UCSD-AML1 (cell line): ENCODE results near the gene MAST3.

ENCODE experiments used
- DNase-seq: peaks from one replicate; lab custom pipeline; 2025; ENCODE audit not compliant: unreplicated experiment; lab: John Stamatoyannopoulos, UW

MAST3 gene

DNA sequence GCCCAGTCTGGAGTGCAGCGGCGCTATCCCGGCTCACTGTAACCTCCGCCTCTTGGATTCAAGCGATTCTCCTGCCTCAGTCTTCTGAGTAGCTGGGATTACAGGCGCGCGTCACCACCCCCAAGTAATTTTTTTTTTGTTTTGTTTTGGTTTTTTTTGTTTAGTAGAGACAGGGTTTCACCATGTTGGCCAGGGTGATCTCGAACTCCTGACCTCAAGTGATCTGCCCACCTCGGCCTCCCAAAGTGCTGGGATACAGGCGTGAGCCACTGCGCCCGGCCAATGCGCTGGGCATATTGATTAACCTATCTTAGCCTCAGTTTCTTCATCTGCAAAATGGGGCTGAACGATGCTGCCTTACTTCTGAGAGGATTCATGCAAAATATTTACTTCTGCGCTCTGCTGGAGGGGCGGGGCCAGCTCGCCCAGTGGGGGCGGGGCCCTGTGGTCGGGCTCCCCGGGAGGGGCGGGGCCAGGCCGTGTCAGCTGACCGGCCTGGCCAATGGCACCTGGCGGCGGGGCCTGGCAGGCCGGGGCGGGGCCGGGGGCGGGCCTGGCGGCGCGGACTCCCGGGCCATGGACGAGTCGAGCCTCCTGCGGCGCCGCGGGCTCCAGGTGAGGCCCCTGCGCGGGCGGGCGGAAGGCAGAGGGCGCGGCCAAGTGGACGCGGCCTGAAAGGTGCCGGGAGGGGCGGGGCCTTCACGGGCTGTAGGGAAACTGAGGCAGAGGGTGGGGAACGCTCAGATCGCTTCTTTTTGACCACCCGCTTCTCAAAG, at the start of gene MAST3:
Gene MAST3 (plus strand): TSS at position 562 of the 776 bp plus-strand sequence. CDS start 15 bp downstream, at position 577.
- DNase-seq, result peak; percentile 94

DNA sequence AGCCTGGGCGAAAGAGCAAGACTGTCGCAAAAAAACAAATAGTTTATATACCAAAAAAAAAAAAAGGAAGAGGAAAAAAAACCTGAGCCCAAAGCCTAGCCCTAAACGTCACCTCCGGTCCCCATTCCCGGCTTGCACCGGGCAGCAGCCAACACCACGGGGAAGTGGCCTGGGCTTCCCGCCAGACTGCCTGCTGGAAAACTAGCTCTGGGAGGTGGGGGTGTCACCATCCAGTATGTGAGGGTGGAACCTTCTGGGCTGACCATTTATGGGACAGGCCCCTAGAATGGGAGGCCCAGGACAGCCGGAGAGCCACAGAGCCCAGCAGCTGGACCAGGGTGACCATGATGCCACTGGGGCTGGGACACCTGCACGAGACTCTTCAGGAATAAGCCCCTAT, 48.2 kb upstream of the MAST3 start:
- no peak for DNase-seq

DNA sequence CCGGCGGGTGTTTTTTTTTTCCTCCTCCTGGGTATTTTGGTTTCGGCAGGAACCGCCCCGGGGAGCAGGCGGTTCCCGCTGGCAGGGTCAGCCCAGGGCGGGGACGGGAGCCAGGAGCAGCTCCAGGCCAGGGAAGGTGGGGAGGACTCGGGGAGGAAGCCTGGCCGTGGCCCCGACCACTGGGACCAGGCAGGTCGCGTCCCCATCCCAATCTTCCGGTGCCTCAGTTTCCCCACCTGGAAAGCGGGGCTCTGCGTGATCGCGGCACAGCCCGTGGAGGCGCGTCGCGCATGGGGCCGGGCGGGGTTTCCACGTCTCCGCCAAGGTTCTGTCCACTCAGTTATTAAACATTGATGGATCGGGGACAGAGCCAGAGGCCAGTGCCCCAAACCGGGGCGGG, 45.7 kb upstream of the MAST3 start:
- DNase-seq, result no peak

DNA sequence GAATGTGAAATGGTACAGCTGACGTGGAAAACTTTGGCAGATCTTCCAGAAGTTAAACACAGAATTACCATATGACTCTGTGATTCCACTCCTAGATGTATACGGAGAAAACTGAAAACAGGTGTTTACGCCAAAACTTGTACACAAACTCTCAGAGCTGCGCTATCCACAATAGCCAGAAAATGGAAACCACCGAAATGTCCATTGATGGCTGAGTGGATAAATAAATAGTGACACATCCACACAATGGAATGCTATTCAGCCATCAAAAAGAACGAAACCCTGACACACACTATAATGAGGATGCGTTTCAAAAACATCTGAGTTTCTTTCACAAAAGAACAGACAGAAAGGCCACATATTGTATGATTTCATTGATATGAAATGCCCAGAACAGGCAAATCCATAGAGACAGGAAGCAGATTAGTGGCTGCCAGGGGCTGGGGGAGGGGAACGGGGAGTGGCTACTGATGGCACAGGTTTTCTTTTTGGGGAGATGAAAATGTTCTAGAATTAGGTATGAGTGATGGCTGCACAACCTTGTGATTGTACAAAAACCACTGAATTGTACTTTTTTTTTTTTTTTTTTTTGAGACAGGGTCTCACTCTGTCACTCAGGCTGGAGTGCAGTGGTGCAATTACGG, 43.9 kb upstream of the MAST3 start:
- peak; percentile 18 for DNase-seq

DNA sequence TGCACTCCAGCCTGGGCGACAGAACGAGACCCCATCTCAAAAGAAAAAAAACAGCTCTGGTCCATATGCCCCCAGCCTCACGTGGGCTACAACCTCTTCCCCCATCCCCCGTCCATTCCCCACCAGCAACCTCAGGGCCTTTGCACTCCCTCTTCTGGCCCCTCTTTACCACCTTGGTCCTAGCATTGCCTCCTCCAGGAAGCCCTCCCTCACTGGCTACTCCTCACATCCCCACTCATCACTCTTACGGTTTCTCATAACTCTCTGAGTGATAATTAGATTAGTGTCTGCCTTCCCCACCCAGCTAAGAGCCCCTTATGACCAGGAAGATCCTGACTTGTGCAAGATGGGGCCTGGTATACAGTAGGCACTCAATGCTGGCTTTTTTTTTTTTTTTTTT, 41.6 kb upstream of the MAST3 start:
- DNase-seq, result no peak

DNA sequence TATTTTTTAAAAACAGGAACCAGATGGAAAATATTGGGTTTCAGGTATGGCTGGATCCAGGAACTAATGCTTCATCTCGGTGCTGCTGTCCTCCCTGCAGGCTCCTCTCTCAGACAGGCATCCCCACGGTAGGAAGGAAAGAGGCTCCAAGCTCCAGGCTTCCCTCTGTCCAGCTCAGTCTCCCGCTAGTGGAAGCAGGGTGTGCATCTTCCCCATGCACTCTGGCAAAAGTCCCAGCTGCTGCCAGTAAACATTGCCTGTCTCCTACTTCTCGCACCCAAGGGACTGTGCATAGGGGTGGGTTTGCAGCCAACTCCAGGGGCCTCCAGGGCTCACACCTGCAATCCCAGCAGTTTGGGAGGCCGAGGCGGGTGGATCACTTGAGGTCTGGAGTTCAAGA, 40.0 kb upstream of the MAST3 start:
- no peak for DNase-seq

DNA sequence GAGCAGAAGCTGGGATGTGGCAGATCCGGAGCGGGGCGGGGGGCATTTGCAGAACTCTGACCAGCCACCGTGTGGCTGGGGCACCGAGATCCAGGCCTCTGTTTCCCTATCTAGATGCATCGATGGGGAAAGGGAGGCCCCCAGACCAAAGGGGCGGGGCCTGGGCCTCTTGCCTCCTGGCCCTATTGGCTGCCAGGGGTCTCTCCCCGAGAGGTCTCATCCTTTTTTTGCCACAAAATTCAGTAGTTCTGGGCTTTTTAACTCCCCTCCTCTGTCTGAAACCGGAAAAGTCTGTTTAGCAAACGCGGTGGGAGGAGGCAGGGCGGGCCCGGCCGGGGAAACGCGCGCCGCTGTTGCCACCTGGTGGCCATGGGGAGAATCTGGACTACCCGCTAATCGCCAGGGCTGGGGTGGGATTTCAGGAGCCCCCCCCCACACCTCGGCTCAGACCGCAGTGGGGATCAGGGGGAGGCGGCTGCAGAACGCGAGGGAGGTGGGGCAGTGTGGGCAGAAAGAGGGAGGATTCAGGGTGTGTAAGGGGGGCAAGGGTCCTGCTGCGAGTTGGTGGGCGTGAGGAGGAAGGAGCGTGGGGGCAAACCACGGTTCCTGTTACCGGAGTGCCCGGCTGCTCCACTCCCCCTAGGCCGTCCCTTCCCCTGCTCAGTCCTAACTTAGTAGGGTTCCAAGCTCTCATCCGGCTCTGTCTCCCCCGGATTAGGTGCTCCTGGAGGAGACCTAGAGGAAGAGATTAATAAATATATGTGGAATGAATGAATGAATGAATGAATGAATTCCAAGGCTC, 39.2 kb upstream of the MAST3 start:
- DNase-seq, result peak; percentile 75

DNA sequence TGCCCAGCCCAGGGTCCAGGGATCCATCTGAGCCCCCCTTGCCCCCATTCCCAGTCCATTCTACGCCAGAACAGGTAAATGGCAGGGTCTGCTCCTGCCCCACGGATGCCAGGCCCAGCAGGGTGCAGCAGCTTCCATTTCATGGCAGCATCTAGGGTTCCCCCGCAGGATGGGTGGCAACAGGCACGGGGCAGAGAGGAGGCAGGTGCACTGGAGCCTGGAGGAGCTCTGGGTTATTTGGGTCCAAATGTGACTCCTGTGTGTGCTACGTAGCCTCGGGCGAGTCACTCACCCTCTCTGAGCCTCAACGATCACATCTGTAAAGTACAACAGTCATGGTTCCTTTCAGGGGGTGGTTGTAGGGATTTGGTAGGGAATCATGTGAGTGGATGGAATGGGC, 38.3 kb upstream of the MAST3 start:
- no peak for DNase-seq

DNA sequence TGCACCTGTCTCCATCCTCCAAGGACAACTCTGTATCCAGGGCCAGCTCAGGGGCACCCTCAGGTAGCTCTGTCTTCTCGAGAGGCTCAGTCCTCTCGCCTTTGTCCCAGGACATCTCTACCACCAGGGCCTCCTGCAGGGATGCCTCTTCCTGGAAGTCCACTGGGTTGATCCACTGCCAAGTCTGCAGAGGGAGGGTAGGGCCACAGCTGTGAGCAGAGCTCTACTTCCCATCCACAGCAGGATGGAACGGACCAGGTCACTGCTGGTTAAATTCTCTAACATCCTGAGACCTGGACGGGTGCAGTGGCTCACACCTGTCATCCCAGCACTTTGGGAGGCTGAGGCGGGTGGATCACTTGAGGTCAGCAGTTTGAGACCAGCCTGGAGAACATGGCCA, 37.7 kb upstream of the MAST3 start:
- no peak for DNase-seq

DNA sequence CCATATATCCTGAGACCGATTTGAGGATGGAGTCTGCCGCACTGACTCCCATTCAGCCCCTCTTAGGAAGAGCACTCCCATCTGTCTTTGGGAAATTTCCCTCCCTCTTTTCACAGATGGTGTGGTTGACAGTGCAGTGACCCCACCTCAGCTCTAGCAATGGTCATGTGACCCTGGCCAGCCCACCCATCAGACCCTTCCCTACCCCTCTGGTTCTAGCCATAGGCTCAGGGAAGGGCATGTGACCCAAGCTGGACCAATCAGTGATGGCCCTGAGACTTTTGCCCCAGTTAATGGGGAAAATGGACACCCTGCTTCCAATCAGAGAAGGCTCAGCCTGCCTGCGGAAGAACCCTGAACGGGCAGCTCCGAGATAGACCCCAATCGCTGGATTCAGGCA, 37.1 kb upstream of the MAST3 start:
- DNase-seq, result no peak

DNA sequence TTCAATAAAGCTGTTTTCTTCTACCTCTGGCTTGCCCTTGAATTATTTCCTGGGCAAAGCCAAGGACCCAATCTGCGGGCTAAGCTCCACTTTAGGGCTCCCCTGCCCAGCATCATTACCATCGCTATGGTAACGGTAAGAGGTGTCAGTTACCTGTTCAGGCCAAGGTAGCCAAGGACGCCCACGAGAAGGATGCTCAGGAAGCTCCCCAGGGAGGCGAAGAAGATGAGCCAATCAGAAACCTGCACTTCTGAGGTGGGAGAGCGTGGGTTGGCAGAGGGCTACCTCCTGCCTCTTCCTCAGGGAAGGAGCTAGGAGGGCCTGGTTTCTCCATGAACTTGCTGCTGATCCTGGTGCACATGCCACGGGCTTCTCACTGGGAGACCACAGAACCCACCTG, 35.5 kb upstream of the MAST3 start:
- no peak for DNase-seq

DNA sequence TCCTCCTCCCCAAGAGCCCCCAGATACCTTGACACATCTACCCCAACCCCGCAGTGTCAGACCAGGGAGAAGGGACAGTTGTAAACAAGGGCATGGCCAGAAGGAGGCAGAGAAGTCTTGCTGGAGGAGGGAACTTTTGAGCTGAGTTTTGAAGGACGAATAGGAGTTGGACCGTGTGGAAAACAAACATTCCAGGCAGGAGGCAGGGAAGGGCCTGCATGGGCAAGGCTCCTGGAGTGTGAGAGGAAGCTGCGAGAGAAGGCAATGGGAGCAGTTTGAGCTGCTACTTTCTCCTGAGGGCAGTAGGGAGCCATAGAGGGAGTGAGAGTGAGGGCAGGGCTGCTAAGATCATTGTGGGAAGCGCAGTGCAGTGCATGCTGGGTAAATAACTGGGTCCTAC, 34.1 kb upstream of the MAST3 start:
- no peak for DNase-seq

DNA sequence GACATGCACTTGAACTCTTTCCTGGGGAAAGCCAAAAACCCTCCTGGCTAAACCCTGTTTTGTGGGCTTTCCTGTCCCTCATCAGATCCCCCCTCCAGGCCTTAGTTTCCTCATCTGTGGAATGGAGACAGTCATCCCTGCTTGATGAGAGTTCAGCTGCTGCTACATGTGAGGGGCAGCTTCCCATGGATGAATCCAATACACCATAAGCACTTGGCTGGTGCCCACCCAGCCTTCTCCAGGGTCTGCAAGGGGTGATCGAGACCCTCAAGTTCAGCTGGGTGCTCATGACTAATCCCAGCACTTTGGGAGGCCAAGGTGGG, 32.4 kb upstream of the MAST3 start:
- no peak for DNase-seq

DNA sequence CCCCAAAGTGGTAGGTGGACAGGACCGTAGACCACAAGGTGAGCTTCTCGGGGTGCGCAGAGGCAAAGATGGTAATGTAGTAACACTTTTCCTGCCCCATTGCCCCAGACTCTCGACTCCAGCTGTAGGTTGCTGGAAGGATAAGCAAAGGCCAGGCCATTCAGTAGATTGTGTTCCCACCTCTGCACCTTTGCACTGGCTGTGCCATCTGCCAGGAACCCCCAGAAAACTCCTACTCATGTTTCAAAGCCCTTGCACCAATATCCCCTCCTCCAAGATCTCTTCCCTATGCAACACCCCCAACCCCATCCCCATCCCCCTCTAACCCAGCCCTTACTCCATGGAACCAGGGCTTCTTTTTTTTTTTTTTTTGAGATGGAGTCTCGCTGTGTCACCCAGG, 29.2 kb upstream of the MAST3 start:
- DNase-seq, result no peak

DNA sequence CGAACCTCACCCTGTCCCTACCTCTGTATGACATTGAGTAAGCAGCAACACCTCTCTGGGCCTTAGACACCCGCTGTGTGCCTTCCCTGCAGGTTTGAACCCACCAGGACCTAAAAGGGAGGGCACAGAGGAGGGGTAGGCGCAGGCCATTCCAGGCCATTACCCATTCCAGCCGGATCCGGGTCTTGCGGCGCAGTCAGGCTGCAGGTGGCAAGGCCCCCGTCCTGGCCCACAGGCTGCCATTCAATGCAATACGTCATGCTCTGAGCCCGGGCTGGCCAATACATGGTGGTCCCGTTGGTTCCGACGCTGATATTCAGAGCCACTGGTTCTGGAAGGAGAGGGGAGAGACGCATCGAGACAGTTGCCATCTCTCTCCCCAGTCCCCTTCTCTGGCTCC, 28.2 kb upstream of the MAST3 start:
- DNase-seq, result no peak

DNA sequence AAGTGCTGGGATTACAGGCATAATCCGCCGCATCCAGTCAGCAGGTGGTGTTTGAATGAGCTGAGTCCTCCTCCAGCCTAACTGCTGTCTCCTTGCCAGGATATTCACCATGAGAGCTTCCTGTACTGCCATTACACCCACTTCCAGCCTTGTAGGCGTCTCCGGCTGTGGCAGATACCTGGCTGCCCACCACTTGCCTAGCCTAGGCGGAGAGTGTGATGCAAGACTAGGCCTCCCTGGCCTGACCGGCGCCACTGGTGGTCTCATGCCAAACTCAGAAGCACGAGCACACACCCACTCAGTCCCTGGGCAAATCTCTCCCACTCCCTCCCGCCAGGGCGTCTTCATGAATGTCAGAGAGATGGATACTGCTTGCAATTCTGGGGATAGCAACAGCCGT, 27.4 kb upstream of the MAST3 start:
- DNase-seq, result no peak

DNA sequence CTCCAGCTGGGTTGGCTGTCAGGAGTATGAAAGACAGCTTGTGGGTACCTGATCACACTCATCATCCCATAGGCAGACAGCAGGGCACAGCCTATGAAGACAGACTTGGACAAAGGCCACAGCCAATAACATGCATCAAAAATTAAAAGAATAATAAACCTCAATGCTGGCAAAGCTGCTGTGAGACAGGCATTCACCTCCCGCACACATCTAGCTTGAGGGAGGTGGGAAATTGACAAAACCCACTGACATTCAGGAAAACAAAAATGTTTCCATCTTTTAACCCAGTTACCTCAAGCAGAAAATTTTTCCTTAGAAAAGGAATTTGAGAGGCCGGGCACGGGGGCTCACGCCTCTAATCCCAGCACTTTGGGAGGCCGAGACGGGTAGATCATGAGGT, 25.2 kb upstream of the MAST3 start:
- no peak for DNase-seq

DNA sequence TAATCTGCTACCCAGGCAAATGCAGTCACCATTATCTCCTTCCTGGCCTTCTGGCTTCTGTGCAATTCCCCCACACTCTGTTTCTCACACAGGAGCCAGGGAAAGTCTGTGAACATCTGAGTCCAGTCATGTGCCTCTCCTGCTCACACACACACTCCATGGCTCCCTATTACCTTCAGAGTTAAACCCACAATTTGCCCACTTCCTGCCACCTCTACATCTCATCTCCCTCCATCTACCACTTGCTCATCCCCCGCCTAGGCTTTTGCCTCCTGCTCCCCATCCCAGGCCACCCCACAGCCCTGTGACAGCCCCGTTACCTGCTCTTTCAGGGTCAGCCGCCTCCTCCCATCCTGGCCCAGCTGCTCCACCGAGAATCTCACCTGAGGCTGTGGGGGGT, 24.4 kb upstream of the MAST3 start:
- no peak for DNase-seq

DNA sequence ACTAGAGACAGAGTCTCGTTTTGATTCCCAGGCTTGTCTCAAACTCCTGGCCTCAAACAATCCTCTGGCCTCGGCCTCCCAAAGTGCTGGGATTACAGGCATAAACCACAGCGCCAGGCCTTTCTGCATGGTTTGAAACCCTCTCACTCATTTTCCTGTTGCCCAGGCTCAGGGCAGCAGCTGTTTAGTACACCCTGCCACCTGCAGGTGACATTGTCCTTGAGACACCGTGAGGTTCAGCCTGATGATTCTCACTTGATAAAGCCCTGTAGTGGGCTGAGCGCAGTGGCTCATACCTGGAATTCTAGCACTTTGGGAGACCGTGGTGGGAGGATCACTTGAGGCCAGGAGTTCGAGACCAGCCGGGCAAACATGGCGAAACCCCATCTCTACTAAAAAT, 23.4 kb upstream of the MAST3 start:
- no peak for DNase-seq

DNA sequence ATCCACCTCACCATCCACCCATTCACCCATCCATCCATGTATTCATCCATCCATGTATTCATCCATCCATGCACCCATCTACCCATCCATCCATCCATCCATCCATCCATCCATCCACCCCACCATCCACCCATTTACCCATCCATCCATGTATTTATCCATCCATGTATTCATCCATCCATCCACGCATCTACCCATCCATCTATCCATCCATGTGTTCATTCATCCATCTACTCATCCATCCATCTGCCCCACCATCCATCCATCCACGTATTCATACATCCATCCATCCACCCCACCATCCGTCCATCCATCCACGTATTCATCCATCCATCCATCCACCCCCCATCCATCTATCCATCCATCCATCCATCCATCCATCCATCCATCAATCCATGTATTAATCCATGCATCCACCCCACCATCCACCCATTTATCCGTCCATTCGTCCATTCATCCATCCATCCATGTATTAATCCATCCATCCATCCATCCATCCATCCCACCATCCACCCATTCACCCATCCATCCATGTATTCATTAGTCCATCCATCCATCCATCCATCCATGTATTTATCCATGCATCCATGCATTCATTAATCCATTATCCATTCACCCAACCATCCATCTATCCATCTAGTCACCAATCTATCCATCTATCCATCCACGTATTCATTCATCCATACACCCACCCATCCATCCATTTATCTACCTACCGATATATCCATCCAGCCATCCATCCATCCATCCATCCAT, 13.5 kb upstream of the MAST3 start:
- DNase-seq, result no peak

DNA sequence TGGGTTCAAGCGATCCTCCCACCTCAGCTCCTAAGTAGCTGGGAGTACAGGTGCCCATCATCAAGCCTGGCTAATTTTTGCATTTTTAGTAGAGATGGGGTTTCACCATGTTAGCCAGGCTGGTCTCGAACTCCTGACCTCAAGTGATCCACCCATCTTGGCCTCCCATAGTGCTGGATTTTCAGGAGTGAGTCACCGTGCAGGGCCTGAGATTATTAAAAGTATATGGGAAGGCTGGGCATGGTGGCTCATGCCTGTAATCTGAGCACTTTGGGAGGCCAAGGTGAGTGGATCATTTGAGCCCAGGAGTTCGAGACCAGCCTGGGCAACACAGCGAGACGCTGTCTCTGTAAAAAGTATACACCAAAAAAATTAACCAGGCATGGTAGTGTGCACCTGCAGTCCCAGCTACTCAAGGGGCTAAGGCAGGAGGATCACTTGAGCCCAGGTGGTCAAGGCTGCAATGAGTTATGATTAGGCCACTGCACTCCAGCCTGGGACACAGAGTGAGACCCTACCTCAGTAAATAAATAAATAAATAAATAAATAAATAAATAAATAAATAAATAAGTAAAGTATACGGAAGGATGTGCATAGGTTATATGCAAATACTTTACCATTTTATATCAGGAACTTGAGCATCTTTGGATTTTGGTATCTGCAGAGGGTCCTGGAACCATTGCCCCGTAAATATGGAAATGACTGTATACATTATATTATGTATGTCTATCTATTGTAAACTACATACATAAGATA, 11.7 kb upstream of the MAST3 start:
- no peak for DNase-seq
